ENCODE data around the gene ZC3H7B. TPM values are rescaled to one million over a fixed set of nuclear protein-coding genes. Genes with fewer than 3 reads are reported as not detected.

ZC3H7B gene
- total RNA-seq, 1 donor from 2014 or later, result 69.2 TPM

GRCh38 chr22:41327124-41327523 is 25.8 kb downstream of the ZC3H7B start:
- Mint-ChIP-seq H3K4me3 (ENCODE audit: unreplicated experiment) (no peak overlapping the region), H3K36me3 (ENCODE audit: low read depth, unreplicated experiment) (peaks cover 27% of the 10 kb centered on the region)
- DNase-seq (ENCODE audit: low spot score), result no peak

GRCh38 chr22:41330169-41330568 is 28.8 kb downstream of the ZC3H7B start:
- Mint-ChIP-seq H3K27me3 (ENCODE audit: unreplicated experiment) (peaks cover 13% of the 10 kb centered on the region), H3K4me1 (ENCODE audit: unreplicated experiment) (no peaks in the 10 kb centered on the region), H3K9me3 (ENCODE audit: unreplicated experiment) (no peaks in the 10 kb centered on the region), H3K27ac (ENCODE audit: unreplicated experiment) (no peak overlapping the region), H3K4me3 (ENCODE audit: unreplicated experiment) (no peak overlapping the region), H3K36me3 (ENCODE audit: low read depth, unreplicated experiment) (peaks cover 41% of the 10 kb centered on the region)
- DNase-seq (ENCODE audit: low spot score), result no peak
- no peak for TF ChIP-seq CTCF (IDR thresholded peaks at IDR 0.05; ENCODE audit: unreplicated experiment)

More at GRCh38 chr22:41327124-41327523, 25.8 kb downstream of the ZC3H7B start:
- TF ChIP-seq CTCF (IDR thresholded peaks at IDR 0.05; ENCODE audit: unreplicated experiment), result no peak
- Mint-ChIP-seq H3K27ac (ENCODE audit: unreplicated experiment) (no peak overlapping the region), H3K27me3 (ENCODE audit: unreplicated experiment) (peaks cover 10% of the 10 kb centered on the region), H3K4me1 (ENCODE audit: unreplicated experiment) (peaks cover 2% of the 10 kb centered on the region), H3K9me3 (ENCODE audit: unreplicated experiment) (no peaks in the 10 kb centered on the region)

- Mint-ChIP-seq H3K36me3 (ENCODE audit: low read depth, unreplicated experiment) (peaks cover 38% of the 10 kb centered on the region), H3K9me3 (ENCODE audit: unreplicated experiment) (no peaks in the 10 kb centered on the region), H3K27ac (ENCODE audit: unreplicated experiment) (no peak overlapping the region), H3K4me1 (ENCODE audit: unreplicated experiment) (peaks cover 4% of the 10 kb centered on the region), H3K4me3 (ENCODE audit: unreplicated experiment) (peak overlapping the region; percentile 42), H3K27me3 (ENCODE audit: unreplicated experiment) (peaks cover 8% of the 10 kb centered on the region)
- DNase-seq (ENCODE audit: low spot score), result no peak
- no peak for TF ChIP-seq CTCF (IDR thresholded peaks at IDR 0.05; ENCODE audit: unreplicated experiment)
Measured at GRCh38 chr22:41332217-41332939, 31.1 kb downstream of the ZC3H7B start.

- DNase-seq (ENCODE audit: low spot score), result no peak
- no peaks in the 10 kb centered on the region for H3K9me3 Mint-ChIP-seq (ENCODE audit: unreplicated experiment)
- TF ChIP-seq CTCF (IDR thresholded peaks at IDR 0.05; ENCODE audit: unreplicated experiment), result no peak
- H3K4me3 Mint-ChIP-seq (ENCODE audit: unreplicated experiment), result peak overlapping the region; percentile 14
- H3K36me3 Mint-ChIP-seq (ENCODE audit: low read depth, unreplicated experiment), result peaks cover 33% of the 10 kb centered on the region
- peaks cover 4% of the 10 kb centered on the region for H3K4me1 Mint-ChIP-seq (ENCODE audit: unreplicated experiment)
- H3K27me3 Mint-ChIP-seq (ENCODE audit: unreplicated experiment), result peaks cover 6% of the 10 kb centered on the region
- no peak overlapping the region for H3K27ac Mint-ChIP-seq (ENCODE audit: unreplicated experiment)
Measured at GRCh38 chr22:41333806-41334205, 32.5 kb downstream of the ZC3H7B start.

- Mint-ChIP-seq H3K27ac (ENCODE audit: unreplicated experiment) (no peak overlapping the region), H3K36me3 (ENCODE audit: low read depth, unreplicated experiment) (peaks cover 33% of the 10 kb centered on the region), H3K9me3 (ENCODE audit: unreplicated experiment) (no peaks in the 10 kb centered on the region), H3K4me1 (ENCODE audit: unreplicated experiment) (peaks cover 4% of the 10 kb centered on the region), H3K27me3 (ENCODE audit: unreplicated experiment) (peaks cover 6% of the 10 kb centered on the region), H3K4me3 (ENCODE audit: unreplicated experiment) (no peak overlapping the region)
- TF ChIP-seq CTCF (IDR thresholded peaks at IDR 0.05; ENCODE audit: unreplicated experiment), result no peak
- no peak for DNase-seq (ENCODE audit: low spot score)
Measured at GRCh38 chr22:41334215-41334614, 32.9 kb downstream of the ZC3H7B start.

Data from endothelial cell (in vitro differentiated cells).